NCI-H2081 treated with DMSO at 0.1 percent for 48 hours (cell line): ENCODE measurements around the gene CEP72.
A peak's percentile ranks its signal among the peaks of the same experiment; 100 is the strongest.

Experiments
- DNase-seq: peaks from one replicate; lab custom pipeline; 2025; lab: John Stamatoyannopoulos, UW

Gene CEP72

DNA sequence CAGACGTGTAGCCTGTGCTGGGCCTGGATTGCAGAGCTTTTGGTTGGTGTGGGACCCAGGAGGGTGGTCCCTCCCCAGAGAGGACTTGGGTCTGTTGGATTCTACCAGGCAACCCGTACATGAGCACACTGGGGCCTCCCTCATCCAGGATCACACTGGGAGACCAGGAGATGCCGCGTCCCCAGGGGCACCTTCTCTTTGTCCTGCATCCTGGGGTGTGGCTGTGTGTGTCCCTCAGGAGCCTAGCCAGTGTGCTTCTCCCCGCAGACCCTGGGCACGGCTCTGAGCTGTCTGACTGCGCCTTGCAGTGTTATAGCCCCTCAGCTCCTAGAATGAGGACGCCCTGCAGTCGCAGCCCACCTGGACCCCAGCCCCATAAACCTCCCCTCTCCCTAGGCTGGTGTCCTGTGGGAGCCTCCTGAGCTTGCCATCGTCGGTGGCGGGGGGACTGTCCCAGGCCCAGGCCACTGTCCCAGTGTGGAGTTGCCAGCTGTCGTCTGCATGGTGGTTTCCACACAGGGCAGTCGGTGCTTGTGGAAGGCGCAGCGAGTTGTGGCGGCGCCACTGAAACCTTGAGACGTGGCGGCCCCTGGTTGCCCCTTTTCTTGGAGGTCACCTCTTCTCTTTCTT, 27.6 kb downstream of the CEP72 start:
- no peak for DNase-seq

GRCh38 chr5:640461-641330, 28.6 kb downstream of the CEP72 start:
- DNase-seq: no peak

DNA sequence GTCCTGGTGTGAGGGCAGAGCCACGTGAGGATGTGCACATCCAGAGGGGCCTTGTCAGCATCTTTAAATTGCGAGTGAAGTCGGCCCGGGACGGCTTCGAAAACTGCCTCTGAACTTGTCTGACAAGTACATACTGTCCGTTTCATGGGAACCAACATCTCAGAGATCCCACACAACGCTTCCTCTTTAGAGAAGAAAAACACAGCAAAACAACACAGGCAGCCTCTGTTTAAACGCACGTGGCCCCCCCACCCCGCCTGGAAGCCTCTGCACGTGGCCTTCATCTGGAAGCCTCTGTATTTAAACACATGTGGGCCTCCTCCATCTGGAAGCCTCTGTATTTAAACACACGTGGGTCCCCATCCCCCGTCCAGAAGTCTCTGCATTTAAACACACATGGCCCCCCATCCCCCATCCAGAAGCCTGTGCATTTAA, 29.2 kb downstream of the CEP72 start:
- no peak for DNase-seq

DNA sequence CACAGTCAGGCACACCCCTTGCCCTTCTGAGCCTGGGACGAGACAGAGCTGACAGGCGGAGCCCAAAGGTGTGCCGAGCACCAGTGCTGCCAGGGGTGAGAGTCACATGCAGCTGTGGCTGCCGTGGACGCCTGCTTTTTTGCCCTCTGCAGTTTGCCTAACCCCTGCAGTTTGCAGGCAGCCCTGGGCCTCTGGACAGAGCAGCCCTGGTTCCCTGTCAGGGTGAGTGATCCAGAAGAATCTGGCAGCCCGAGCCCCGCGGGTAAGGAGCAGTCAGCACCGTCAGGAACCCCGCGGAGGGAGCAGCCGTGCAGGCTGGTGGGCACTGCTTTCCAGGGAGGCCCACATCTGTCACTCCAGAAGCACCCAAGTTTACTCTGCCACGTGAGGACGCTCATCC, 30.3 kb downstream of the CEP72 start:
- no peak for DNase-seq

- no peak for DNase-seq
Observed at GRCh38 chr5:643351-643801, 31.2 kb downstream of the CEP72 start.

DNA sequence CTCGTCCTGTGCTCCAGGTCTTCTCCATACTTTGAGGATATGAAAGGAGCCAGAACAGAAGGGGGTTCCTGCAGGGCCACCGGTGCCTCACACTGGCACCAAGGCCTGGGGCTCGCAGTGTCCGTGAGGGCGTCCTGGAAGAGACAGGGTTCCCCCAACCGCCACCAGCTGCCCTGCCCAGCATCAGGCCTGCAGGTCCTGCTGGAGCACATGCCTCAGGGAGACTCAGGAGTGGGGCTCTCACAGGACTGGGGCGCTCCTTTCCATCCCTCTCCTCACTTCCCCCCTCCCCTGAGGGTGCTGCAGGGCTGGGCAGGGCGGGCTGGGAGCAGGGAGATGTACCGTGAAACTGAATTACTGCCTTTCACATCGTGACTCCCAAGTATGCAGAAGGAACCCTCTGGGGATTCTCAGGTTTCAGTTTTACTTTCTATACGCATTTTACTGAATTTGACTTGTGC, 31.7 kb downstream of the CEP72 start:
- no peak for DNase-seq

GRCh38 chr5:644509-644908, 32.4 kb downstream of the CEP72 start:
- no peak for DNase-seq

DNA sequence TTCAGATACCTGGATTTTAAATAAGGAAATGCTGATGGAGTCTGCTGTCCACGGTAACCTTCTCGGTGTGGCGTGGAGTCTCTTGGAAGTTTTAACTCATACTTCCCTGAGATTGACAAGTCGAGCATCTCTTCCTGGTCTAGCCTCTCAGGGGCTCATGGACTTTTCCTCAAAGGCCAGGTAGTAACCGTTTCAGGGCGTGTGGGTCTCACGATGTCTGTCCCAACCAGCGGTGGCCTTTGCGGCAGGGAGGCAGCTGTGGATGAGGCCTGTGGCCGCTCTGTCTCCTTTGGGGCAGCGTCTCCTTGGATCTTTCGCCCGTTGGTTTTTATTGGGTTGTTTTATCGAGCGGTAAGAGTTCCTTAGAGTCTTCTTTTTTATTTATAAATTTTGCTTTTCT, 32.8 kb downstream of the CEP72 start:
- DNase-seq: no peak

DNA sequence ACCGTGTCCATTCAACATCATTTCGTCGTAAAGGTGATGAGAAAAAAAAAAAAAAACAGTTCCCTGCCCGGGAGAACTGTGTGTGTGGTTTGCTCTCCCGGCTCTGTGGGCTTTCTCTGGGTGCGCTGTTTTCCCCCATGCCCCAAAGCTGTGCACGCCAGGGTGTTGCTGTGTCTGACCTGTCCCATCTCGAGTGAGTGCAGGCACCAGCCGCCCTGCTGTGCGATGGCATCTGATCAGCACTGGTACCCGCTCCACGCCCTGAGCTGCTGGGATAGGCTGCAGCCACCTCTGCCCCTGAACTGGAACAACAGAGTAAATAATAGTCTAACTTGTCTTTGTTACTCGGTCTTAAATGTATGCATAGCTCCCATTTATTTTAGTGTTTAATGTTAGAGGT, 33.3 kb downstream of the CEP72 start:
- no peak for DNase-seq

- DNase-seq: no peak
Observed at GRCh38 chr5:646396-647201, 34.5 kb downstream of the CEP72 start.

GRCh38 chr5:647311-647710, 35.2 kb downstream of the CEP72 start:
- no peak for DNase-seq

GRCh38 chr5:647727-648126, 35.6 kb downstream of the CEP72 start:
- no peak for DNase-seq

DNA sequence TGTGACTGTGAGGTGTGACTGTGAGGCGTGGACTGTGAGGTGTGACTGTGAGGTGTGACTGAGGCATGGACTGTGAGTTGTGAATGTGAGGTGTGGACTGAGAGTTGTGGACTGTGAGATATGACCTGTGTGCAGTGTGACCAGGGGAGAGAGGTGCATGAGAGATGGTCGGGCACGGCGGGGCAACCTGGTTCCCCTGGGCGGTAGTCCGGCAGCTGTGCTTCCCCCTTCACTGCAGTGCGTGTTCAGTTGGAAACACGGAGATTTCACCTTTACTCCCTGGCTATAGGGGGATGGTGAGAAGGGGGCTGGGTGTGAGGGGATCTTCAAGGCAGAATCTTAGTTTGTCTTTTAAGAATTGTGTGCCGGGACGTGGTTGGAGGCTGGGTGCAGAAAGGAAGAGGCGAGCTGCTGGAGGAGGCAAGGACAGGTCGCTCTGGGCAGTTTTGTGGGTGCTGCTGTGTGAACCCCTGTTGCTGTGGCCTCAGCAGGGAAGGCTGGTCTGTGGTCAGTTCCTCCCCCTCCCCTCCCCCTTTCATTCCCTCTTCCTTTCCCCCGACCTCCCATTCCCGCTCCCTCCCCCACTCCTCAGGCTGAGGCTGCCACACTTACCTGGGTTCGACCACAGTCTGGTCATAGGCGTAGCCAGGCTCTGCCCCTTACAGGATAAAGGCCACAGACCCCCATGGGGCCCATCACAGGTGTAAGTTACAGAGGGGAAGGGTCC, 39.3 kb downstream of the CEP72 start:
- no peak for DNase-seq

GRCh38 chr5:652023-652515, 39.9 kb downstream of the CEP72 start:
- no peak for DNase-seq

- peak; percentile 48 for DNase-seq
Observed at GRCh38 chr5:652773-653350, 40.7 kb downstream of the CEP72 start.

- DNase-seq: no peak
Observed at GRCh38 chr5:654071-654778, 42.1 kb downstream of the CEP72 start.

GRCh38 chr5:655406-655805, 43.3 kb downstream of the CEP72 start:
- DNase-seq: no peak

DNA sequence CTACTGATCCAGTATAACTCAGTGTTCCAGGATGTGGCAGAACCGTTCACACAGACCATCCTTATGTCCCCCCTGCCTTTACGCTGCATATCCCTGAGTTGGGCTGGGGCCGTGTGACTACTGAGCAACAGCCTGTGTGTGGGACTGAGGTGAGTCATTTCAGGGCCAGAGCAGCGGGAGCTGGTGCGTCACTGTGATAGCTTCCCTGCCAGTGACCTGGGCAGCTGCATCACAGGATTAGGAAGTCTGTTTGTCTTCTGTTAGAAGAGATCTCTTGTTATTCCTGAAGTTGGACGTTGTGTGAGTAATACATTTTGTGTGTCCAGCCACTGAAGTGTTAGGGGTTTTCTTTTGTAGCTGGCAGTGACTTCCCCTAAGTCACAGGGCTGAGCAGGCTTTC, 45.4 kb downstream of the CEP72 start:
- no peak for DNase-seq

- no peak for DNase-seq
Observed at GRCh38 chr5:658103-658502, 46.0 kb downstream of the CEP72 start.

GRCh38 chr5:659496-660263, 47.5 kb downstream of the CEP72 start:
- DNase-seq: no peak
